ENCODE measurements around the gene SUN1.

The SUN1 gene

GRCh38 chr7:892648-893593, 60.6 kb downstream of the SUN1 start:
- H3K4me3 ChIP-seq (ENCODE audit: low read depth, low read length), result no peak overlapping the region
- no peak for TF ChIP-seq MAX (IDR thresholded peaks at IDR 0.05; ENCODE audit: low read depth, low read length)
- no peak for TF ChIP-seq CTCF (IDR thresholded peaks at IDR 0.05; ENCODE audit: low read depth, low read length)
- TF ChIP-seq MYC (IDR thresholded peaks at IDR 0.05; ENCODE audit: low read depth, low read length), result no peak
- TF ChIP-seq POLR2A (IDR thresholded peaks at IDR 0.05; ENCODE audit: extremely low read depth, insufficient read length), result no peak

GRCh38 chr7:893686-894085, 61.4 kb downstream of the SUN1 start:
- DNase-seq (ENCODE audit: low read depth), result no peak
- no peak overlapping the region for H3K4me3 ChIP-seq (ENCODE audit: low read depth, low read length)
- no peak for TF ChIP-seq MYC (IDR thresholded peaks at IDR 0.05; ENCODE audit: low read depth, low read length)
- no peak for TF ChIP-seq CTCF (IDR thresholded peaks at IDR 0.05; ENCODE audit: low read depth, low read length)
- no peak for TF ChIP-seq POLR2A (IDR thresholded peaks at IDR 0.05; ENCODE audit: extremely low read depth, insufficient read length)
- TF ChIP-seq MAX (IDR thresholded peaks at IDR 0.05; ENCODE audit: low read depth, low read length), result no peak

More at GRCh38 chr7:892648-893593, 60.6 kb downstream of the SUN1 start:
- no peak for DNase-seq (ENCODE audit: low read depth)

- H3K4me3 ChIP-seq (ENCODE audit: low read depth, low read length), result no peak overlapping the region
- TF ChIP-seq MYC (IDR thresholded peaks at IDR 0.05; ENCODE audit: low read depth, low read length), result no peak
- TF ChIP-seq MAX (IDR thresholded peaks at IDR 0.05; ENCODE audit: low read depth, low read length), result no peak
- no peak for TF ChIP-seq POLR2A (IDR thresholded peaks at IDR 0.05; ENCODE audit: extremely low read depth, insufficient read length)
- TF ChIP-seq CTCF (IDR thresholded peaks at IDR 0.05; ENCODE audit: low read depth, low read length), result no peak
Measured at GRCh38 chr7:894164-894867, 62.0 kb downstream of the SUN1 start.

GRCh38 chr7:894927-895450, 62.7 kb downstream of the SUN1 start:
- no peak for TF ChIP-seq MAX (IDR thresholded peaks at IDR 0.05; ENCODE audit: low read depth, low read length)
- no peak for TF ChIP-seq POLR2A (IDR thresholded peaks at IDR 0.05; ENCODE audit: extremely low read depth, insufficient read length)
- TF ChIP-seq MYC (IDR thresholded peaks at IDR 0.05; ENCODE audit: low read depth, low read length), result no peak
- TF ChIP-seq CTCF (IDR thresholded peaks at IDR 0.05; ENCODE audit: low read depth, low read length), result no peak
- DNase-seq (ENCODE audit: low read depth), result no peak
- no peak overlapping the region for H3K4me3 ChIP-seq (ENCODE audit: low read depth, low read length)

More at GRCh38 chr7:894164-894867, 62.0 kb downstream of the SUN1 start:
- no peak for DNase-seq (ENCODE audit: low read depth)

- no peak overlapping the region for H3K4me3 ChIP-seq (ENCODE audit: low read depth, low read length)
- no peak for DNase-seq (ENCODE audit: low read depth)
- no peak for TF ChIP-seq MAX (IDR thresholded peaks at IDR 0.05; ENCODE audit: low read depth, low read length)
- TF ChIP-seq POLR2A (IDR thresholded peaks at IDR 0.05; ENCODE audit: extremely low read depth, insufficient read length), result no peak
- TF ChIP-seq MYC (IDR thresholded peaks at IDR 0.05; ENCODE audit: low read depth, low read length), result no peak
- no peak for TF ChIP-seq CTCF (IDR thresholded peaks at IDR 0.05; ENCODE audit: low read depth, low read length)
Measured at GRCh38 chr7:895451-896052, 63.3 kb downstream of the SUN1 start.

Data from NB4 (cell line).